Measurements from ENCODE around the gene CABYR.

CABYR gene, protein sequence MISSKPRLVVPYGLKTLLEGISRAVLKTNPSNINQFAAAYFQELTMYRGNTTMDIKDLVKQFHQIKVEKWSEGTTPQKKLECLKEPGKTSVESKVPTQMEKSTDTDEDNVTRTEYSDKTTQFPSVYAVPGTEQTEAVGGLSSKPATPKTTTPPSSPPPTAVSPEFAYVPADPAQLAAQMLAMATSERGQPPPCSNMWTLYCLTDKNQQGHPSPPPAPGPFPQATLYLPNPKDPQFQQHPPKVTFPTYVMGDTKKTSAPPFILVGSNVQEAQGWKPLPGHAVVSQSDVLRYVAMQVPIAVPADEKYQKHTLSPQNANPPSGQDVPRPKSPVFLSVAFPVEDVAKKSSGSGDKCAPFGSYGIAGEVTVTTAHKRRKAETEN

DNA sequence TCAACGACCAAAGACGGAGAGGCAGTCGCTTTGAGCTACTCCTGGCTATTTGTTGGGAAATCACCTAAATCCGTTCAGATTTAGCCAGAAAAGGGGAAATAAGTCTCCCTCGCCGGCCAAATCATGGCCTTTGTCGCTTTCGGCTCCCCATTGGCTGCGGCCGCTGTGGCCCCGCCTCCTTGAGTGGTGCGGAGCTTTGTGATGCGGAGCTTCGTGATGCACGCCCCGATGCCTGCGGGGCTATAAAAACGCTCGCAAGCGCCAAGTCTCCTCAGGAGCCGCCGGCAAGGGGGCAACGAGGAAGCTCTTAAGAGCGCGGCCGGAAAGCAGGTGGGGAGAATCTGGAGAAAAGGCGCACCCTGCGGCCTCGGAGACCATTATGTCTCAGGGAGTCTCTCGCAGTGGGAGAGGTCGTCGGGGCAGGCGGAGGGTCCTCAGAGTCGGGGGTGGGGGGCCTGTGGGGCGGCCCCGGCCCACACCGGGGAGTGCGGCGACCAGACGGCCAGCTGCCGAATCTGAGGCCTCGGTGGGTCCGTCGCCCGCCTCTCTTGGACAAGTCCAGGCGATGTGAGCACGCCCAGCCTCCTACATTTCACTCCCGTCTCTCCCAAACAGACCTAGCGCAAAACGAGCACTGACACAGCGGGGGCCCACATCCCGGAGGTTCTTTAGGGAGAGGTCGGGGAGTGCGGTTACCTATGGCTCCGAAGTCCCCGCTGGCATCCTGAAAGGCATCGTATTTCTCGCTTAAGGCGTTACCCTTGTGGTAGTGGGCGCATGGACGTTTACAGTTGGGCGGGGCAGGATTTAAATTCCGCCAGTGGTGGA lies at the start of gene CABYR:
Gene CABYR, plus strand, starts transcription at position 274 of the 828 bp plus-strand sequence. CDS start 4,053 bp downstream, outside the sequence.
- peak; percentile 64 for DNase-seq (ENCODE audit: insufficient read length, low spot score)
- no peak for FAIRE-seq

DNA sequence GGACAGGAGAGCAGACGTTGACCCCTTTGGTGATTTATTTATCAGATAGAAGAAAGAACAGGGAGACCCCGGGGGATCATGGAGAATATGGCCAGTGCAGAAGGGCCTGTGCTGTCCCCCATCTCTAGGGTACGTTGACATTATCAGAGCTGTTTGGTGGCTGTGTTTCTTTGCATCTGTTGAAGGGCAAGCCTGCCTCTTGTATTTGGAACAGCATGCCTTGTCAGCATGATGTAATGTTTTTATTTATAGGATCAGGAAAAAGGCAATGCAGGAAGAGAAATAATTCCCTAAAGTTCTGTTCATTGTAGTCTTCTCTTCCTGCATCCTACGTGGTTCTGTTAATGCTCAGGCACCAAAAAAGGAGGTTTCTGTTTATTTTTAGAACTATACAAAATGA lies 49.8 kb upstream of the CABYR start:
- FAIRE-seq (no peak), DNase-seq (ENCODE audit: insufficient read length, low spot score) (no peak)

DNA sequence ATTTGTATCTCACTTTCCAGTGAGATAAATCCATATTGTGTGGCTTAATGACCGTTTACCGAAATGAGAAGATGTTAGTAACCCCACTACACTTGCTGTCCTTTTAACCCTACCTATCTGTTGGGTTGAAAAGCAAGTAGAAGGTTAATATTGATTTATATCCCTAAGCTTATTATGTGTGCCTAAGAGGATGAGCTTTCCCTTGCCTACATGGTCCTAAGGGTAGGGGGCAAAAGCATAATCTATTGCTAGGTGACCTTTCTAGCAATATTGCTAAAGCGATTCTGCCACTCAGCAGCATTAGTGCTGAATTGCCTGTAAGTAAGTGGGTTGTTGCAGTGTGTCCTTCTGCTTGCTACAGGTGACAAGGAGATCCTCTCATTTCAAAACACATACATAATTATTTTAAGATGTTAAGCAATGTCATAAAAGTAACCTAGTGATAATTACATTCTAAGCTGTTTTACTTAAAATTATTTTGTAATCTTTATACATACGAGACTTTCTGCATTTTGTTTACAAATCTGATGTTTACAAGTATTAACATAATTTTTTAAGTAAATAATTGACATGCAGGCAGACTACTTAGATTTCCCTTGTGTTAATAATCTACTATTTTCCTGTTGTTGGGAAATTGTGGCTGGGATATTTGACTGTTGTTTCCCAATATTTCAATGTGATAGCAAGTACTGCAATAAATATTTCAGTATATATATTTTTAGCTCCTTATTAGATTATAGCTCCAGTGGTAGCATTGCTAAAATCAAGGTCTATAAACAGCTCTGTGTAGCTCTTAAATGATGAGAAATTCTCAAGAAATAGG lies 49.1 kb upstream of the CABYR start:
- DNase-seq (ENCODE audit: insufficient read length, low spot score), result no peak
- no peak for FAIRE-seq

DNA sequence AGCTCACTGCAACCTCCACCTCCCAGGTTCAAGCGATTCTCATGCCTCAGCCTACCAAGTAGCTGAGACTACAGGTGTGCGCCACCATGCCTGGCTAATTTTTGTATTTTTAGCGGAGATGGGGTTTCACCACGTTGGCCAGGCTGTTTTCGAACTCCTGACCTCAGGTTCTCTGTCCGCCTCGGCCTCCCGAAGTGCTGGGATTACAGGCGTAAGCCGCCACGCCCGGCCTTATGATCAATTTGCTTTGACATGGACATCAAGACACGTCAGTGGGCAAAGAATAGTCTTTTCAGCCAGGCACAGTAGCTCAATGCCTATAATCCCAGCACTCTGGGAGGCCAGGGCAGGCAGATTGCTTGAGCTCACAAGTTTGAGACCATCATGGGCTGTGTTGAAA lies 48.0 kb upstream of the CABYR start:
- DNase-seq (ENCODE audit: insufficient read length, low spot score), result no peak
- FAIRE-seq, result no peak

DNA sequence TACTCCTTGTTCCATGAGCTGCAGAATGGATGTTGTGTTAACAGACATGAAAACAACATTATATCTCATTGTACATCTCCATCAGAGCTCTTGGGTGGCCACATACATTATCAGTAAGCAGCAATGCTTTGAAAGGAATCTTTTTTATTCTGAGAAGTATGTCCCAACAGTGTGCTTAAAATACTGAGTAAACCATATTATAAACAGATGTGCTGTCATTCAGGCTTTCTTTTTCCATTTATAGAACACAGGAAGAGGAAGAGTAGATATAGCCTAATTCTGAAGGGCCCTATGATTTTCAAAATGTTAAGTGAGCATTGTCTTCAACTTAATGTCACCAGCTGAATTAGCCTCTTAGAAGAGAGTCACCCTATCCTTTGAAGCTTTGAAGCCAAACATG lies 44.3 kb upstream of the CABYR start:
- DNase-seq (ENCODE audit: insufficient read length, low spot score) (no peak), FAIRE-seq (no peak)

DNA sequence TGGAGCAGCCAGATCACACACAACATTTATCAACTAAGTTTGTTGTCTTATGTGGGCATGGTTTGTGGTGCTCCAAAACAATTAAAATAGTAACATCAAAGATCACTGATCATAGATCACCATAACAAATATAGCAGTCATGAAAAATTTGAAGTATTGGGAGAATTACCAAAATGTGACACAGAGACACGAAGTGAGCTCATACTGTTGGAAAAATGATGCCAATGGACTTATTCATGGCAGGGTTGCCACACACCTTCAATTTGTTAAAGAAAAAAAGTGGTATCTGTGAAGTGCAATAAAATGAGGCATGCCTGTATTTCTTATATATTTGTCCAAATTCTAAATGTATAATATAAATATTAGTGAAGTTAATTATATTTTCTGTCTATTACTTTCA lies 42.9 kb upstream of the CABYR start:
- DNase-seq (ENCODE audit: insufficient read length, low spot score), result no peak

DNA sequence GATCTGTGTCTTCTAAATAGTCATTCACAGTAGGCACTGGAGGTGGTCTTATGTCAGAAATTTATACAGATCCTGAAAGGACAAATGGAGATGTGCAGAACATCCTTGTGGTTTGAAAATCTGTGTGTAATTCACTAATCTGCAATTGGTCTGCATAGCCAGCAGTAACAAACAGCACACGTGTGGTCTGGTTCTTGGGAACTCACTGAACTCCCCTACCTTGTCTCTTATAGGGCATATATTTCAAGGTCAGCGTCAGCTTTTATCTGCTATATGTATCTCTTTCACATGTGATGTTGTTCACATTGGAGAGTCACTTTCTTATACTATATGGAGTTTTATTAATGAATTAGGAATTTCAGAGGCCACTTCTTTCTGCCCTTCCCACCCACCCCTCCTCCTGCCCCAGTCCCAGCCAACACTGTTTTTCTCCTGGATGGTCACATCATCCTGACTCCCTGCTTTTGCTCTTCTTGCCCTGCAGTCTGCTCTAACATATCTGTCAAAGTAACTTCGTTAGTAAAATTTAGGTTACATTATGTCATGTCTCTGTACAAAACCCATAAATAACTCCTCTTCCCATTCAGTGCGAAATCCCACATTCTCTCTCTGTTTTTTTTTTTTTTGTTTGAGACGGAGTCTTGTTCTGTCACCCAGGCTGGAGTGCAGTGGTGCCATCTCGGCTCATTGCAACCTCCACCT lies 35.4 kb upstream of the CABYR start:
- FAIRE-seq, result no peak

More for the DNA sequence above, 42.9 kb upstream of the CABYR start:
- no peak for FAIRE-seq

DNA sequence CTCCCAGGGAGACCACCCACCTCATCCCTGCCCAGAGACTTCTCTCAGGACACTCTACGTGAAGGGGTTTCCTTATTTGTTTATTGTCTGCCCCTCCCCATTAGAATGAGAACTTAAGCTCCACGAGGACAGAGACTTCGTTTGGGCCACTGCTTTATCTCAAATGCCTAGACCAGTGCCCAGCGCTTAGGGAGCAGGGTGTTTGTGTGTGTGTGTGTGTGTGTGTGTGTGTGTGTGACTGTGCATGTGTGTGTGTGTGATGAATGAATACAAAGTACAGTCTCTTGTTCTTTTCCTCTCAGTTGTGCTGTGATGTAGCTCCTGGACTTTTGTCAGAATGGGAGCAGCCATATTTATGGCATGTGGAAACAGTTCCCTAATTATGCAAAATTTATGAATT lies 34.4 kb upstream of the CABYR start:
- DNase-seq (ENCODE audit: insufficient read length, low spot score) (no peak), FAIRE-seq (no peak)

More for the DNA sequence above, 35.4 kb upstream of the CABYR start:
- DNase-seq (ENCODE audit: insufficient read length, low spot score), result no peak

DNA sequence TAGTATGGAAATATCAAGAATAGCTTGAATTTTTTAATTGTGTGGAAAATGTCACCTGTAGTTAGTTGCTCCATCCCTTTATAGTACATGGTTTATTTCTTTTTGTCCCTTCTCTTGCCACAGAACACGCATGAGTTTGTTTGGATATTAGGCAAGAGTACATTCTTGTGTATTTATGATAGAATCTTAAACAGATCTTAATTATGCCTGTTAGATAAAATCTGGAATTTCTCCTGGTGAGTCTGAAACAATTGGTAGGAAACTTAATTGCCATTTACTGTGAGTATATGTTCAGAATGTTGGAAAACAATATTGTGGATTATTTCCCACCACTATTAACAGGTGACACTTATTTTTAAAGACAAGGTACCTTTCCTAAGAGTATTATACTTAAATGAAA lies 30.2 kb upstream of the CABYR start:
- FAIRE-seq (no peak), DNase-seq (ENCODE audit: insufficient read length, low spot score) (no peak)

DNA sequence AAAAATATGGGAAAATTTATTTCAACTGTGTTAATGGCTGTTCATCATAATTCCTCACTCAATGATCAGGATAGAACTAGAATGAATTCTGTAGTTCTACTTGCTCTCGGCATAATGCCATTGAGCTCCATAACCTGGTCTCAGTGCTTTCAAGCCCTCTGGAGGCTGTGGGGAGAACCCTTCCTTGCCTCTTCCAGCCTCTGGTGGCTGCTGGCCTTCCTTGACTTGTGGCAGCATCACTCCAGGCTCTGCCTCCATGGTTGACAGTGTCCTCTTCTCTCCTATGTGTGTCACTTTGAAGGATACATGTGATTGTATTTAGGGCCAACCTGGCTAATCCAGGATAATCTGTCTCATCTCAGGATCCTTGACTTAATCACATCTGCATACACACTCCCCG lies 26.9 kb upstream of the CABYR start:
- no peak for DNase-seq (ENCODE audit: insufficient read length, low spot score)
- no peak for FAIRE-seq

DNA sequence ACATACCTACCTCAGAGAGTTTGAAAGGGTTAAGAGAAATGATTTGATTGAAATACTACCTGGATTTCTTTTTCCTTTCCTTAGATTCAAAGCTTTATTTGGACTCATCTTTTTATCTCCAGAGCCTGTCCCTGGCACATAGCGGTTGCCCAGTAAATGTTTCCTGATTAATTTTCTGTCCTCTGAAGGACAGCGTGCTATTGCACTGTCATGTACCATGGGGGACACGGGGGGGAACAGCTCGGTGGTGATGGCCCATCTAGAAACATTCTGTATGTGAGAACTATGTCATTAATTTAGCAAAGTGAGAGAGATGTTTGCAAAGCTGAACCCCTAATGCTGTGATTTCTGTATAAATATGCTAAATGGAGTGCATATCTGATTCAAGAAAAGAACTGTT lies 26.4 kb upstream of the CABYR start:
- FAIRE-seq, result no peak
- DNase-seq (ENCODE audit: insufficient read length, low spot score), result no peak

DNA sequence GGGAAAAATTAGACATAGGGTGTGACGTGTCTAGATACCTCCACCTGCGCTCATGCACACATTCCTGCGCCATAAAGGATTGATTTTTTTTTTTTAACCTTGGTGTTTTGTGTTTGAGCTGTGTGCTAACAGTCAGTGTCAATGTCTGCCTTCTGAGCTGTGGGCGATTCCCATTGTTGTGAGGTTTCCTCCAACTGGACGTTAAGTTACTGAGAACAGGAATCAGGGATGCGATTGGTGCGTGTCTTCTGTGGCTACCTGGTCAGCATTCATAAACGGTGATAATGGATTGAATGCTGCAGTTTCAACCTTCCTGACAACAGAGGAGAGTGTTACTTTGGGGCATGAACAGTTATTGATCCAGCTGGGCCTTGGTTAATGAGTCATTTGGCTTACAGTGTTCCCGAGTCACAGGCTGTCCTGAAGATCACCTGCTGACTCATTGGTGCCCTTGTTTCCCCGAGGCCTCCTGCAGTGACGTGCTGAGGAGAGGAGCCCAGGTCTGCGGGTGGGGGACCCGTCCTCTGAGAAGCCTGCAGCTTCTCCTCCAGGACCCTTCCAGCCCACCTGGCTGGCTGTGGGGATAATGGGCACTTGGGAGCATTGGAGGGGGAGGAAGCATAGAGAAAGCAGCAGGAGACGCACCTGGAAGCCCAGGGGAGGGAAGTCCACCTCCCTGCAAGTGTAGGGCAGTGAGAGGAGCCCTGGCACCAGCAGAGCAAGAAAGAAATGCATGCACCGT lies 25.8 kb upstream of the CABYR start:
- FAIRE-seq (no peak), DNase-seq (ENCODE audit: insufficient read length, low spot score) (peak; percentile 8)

DNA sequence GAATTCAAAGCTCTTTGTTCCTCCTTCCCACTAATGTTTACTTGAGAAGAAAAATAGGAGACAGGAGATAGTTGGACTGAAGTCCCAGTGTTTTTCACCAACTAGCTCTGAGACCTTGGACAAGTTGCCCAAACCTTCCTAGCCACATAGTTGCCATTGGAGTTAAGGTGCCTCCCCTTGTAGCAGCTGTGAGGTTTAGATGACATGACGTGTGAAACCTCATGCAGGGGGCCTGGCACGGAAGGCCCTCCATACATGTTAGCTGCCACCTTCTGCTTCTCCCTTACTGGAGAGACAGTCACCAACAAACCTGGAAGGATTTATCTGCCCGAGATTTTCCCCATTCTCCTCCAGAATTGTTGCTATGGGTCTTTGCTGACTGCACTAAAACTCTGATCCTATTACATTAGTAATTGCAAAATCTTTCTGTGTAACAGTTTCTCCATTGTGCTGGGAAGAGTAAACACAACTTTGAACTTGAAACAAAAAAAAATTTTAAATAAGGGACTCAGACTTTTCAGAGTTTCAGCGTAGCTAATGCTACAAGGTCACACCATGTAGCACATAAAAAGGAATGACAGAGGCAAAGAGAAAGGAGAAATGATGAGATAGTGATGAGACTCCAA lies 23.8 kb upstream of the CABYR start:
- DNase-seq (ENCODE audit: insufficient read length, low spot score) (no peak), FAIRE-seq (no peak)

DNA sequence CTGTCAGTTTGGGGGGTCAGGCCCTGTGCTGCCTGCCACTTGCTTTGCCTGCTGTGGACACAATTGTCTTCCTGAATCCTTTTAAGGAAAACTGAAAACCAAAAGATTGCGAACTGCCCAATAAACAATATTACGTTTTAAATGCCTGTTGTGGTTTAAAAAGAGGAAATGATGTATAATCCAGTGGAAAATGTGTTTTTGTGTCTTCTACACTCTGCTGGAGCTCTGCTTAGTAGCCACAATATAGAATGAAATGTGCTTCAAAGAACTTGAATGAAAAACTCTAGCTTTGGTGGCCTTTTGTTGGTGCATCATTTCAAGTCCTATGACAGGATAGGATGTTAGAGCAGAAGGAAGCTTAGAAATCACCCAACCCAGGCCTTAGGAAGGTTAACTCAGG lies 23.2 kb upstream of the CABYR start:
- DNase-seq (ENCODE audit: insufficient read length, low spot score), result no peak

DNA sequence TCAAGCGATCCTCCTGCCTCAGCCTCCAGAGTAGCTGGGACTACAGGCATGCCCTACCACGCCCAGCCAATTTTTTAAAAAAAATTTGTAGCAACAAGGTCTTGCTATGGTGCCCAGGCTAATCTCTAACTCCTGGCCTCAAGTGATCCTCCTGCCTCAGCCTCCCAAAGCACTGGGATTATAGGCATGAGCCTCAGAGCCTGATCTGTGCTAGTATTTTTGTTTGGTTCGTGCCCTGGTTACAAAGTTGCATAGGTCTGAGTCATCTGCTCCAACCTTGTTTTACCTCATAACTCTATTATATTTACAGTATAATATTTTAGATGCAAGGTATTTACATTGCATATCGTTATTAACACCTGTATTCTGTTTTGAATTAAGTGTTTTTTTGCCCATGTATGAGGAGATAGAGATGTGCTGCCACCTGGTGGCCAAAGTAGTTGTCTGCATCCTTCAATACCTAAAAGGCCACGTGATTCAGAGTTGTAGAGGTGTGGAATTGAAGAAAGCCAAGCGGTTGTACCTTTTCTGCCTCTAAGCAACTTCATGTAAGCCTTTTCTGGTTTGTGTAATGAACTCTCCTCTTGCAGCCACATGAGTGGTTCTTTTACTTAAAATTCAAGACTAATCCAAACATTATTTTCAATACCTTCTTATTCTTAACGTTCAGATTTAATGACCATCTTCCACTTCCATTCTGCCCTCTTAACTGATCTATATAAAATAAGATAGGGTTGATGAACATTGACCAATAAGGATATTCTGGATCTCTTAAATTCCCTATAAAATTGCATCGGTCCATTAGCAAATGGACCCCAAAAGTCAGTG lies 19.9 kb upstream of the CABYR start:
- FAIRE-seq (no peak), DNase-seq (ENCODE audit: insufficient read length, low spot score) (peak; percentile 43)

More for the DNA sequence above, 23.2 kb upstream of the CABYR start:
- no peak for FAIRE-seq

DNA sequence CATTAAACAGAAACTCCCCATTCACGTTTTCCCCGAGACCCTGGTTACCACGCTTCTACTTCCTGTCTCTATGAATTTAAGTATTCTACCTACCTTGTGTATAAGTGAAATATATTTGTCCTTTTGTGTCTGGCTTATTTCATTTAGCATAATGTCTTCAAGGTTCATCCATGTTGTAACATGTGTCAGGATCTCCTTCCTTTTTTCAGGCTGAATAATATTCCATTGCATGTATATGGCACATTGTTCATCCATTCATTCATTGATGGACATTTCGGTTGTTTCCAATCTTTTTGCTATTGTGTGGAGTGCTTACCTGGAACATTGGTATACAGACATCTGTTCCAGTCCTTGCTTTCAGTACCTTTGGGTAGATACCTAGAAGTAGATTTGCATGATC lies 18.2 kb upstream of the CABYR start:
- DNase-seq (ENCODE audit: insufficient read length, low spot score), result no peak
- no peak for FAIRE-seq

DNA sequence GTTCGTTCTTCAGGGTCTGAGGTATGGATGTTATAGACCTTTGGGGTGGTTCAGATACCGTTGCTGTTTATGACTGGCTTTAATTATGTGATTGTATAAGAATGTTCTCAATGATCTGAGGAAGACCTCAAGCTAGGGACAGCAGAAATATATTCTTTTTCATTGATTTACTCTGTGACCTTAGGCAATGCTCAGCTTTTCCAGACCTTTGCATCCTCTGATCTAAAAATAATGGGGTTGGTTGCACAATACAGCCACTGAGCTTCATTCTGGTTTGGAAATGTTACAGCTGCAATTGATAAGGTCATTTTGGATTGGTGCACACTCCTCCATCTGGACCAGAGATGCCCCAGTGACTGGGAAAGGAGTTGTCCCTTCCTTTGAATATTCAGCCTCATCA lies 17.2 kb upstream of the CABYR start:
- no peak for FAIRE-seq

DNA sequence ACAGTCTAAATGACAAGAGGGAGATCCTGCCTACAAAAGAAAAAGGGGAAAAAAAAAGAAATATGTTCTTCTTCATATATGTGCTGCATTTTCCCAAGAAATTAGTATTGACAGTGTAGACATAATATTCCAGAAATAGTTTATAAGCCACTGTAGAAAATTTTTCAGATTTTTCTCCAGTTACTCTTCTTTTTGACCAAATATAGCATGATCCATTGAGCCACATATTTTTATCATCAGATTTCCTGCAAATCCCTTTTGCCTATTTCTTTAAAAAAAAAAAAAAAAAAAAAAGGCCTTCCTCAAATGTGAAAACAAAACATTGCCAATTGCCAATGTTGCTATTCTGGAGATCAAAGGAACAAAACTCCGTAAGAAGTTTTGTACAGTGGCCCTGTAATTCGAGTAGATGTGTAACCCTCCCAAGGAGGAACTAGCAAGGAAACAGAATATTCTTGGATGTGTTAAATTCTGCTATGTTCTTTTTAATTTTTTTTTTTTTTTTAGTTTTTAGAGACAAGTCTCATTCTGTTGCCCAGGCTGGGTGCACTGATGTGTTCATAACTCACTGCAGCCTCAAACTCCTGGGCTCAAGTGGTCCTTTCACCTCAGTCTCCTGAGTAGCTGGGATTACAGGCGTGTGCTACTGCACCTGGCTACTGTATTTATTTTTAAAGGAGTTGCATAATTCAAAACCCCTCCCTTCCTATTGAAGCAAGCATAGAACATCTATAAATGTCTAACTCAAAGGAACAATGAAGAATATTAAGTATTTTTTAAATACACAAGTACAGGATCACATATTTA lies 12.5 kb upstream of the CABYR start:
- no peak for DNase-seq (ENCODE audit: insufficient read length, low spot score)
- FAIRE-seq, result no peak

More for the DNA sequence above, 17.2 kb upstream of the CABYR start:
- no peak for DNase-seq (ENCODE audit: insufficient read length, low spot score)

Data from HTR-8/SVneo (cell line).